ENCODE results near the gene HIF3A. TPM values are rescaled to one million over a fixed set of nuclear protein-coding genes. Genes with fewer than 3 reads are reported as not detected.
A peak's percentile ranks its signal among the peaks of the same experiment; 100 is the strongest.

HIF3A gene
- total and polyA plus RNA-seq, 2 experiments from 2014 or later, result 122 to 163 TPM

GRCh38 chr19:46390121-46390858 is 93.4 kb downstream of the HIF3A start:
- Histone ChIP-seq H3K27ac (no peak overlapping the region), H3K27me3 (no peaks in the 10 kb centered on the region), H3K4me1 (ENCODE audit: low read depth) (no peaks in the 10 kb centered on the region), H3K9me3 (ENCODE audit: low read depth) (no peaks in the 10 kb centered on the region), H3K4me3 (no peak overlapping the region), H3K36me3 (peaks cover 33% of the 10 kb centered on the region)
- DNase-seq (ENCODE audit: low read depth in 1 of 2, low spot score in 1 of 2), result no peak
- TF ChIP-seq, protein P1, sequence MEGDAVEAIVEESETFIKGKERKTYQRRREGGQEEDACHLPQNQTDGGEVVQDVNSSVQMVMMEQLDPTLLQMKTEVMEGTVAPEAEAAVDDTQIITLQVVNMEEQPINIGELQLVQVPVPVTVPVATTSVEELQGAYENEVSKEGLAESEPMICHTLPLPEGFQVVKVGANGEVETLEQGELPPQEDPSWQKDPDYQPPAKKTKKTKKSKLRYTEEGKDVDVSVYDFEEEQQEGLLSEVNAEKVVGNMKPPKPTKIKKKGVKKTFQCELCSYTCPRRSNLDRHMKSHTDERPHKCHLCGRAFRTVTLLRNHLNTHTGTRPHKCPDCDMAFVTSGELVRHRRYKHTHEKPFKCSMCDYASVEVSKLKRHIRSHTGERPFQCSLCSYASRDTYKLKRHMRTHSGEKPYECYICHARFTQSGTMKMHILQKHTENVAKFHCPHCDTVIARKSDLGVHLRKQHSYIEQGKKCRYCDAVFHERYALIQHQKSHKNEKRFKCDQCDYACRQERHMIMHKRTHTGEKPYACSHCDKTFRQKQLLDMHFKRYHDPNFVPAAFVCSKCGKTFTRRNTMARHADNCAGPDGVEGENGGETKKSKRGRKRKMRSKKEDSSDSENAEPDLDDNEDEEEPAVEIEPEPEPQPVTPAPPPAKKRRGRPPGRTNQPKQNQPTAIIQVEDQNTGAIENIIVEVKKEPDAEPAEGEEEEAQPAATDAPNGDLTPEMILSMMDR (IDR thresholded peaks at IDR 0.05; ENCODE audit: low read depth, low read length), result no peak

- Histone ChIP-seq H3K4me1 (ENCODE audit: low read depth) (no peaks in the 10 kb centered on the region), H3K4me3 (no peak overlapping the region), H3K9me3 (ENCODE audit: low read depth) (no peaks in the 10 kb centered on the region), H3K27me3 (no peaks in the 10 kb centered on the region), H3K27ac (peak overlapping the region; percentile 72), H3K36me3 (peaks cover 33% of the 10 kb centered on the region)
- no peak for DNase-seq (ENCODE audit: low read depth in 1 of 2, low spot score in 1 of 2)
- TF ChIP-seq, protein P1 (IDR thresholded peaks at IDR 0.05; ENCODE audit: low read depth, low read length), result no peak
Measured at GRCh38 chr19:46390866-46391265, 94.0 kb downstream of the HIF3A start.

DNA sequence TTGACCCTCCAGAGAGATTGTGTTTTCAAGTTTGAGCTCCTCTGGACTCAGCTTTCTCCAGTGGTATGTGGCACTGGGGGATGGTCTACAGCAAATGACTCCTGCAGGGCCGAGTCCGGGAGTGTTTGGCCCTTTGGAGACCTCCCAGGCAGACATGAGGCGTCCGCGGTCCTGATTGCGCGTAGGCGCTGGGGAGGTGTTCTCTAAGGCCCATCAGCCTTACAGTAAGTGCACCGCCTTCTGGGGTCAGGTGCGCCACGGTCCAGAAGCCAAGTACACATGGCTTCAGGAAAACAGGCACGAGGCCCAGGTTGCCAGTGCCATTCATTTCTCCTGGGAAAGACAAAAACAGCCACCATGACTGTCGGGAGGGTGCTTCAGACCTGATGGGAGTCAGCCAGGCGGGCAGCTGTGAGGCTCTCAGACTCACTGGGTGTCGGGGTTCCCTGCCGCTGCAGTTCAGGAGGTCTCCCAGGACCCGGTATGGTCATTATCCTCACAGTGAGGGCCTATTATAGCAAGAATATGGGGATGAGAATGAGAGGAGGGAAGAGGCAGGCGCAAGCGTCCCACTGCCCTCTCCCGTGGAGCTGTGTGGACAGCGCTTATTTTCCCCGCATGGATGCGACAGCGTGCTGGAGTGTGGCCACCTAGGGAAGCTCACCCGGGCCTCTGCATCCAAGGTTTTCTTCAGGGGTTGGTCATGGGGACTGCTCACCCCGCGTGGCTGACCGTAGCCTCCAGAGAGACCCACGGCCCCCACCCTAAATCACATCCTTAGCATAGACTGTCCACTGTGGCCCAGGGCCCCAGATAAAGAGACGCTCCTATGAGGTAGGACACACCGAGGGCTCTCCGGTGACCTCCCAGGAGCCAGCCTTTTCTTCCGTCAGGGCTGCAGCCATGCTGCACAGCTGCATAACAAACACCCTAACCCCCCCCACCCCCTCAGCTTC is 94.7 kb downstream of the HIF3A start:
- H3K4me1 ChIP-seq (ENCODE audit: low read depth), result no peaks in the 10 kb centered on the region
- no peak for DNase-seq (ENCODE audit: low read depth in 1 of 2, low spot score in 1 of 2)
- TF ChIP-seq, protein P1 (IDR thresholded peaks at IDR 0.05; ENCODE audit: low read depth, low read length), result no peak
- H3K9me3 ChIP-seq (ENCODE audit: low read depth), result no peaks in the 10 kb centered on the region
- H3K4me3 ChIP-seq, result no peak overlapping the region
- peaks cover 33% of the 10 kb centered on the region for H3K36me3 ChIP-seq
- peak overlapping the region; percentile 72 for H3K27ac ChIP-seq
- no peaks in the 10 kb centered on the region for H3K27me3 ChIP-seq

DNA sequence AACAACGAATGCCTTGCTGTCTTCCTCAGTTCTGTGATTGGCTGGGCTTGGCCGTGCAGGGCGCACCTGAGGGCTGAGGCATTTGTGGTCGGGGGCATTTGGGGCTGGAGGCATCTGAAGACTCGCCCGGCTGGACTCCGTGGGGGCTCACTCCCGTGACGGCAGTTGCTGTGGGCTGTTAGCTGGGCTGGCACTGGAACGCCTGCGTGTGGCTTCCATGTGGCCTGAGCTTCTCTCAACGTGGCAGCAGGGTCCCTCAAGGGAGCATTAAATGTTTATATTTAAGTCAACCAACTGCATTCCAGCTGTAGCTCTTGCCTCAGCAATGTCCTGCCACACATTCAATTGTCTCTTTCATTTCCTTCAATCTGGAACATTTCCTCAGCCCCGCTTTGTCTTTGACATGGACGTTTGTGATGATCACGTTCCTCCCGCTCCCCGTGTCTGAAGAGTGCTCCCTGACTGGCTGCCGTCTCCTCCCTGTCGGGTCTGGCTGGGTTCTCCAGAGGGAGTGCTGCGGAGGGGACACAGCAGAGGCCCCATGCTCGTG is 95.5 kb downstream of the HIF3A start:
- peak overlapping the region; percentile 72 for H3K27ac ChIP-seq
- no peaks in the 10 kb centered on the region for H3K4me1 ChIP-seq (ENCODE audit: low read depth)
- TF ChIP-seq, protein P1 (IDR thresholded peaks at IDR 0.05; ENCODE audit: low read depth, low read length), result no peak

DNA sequence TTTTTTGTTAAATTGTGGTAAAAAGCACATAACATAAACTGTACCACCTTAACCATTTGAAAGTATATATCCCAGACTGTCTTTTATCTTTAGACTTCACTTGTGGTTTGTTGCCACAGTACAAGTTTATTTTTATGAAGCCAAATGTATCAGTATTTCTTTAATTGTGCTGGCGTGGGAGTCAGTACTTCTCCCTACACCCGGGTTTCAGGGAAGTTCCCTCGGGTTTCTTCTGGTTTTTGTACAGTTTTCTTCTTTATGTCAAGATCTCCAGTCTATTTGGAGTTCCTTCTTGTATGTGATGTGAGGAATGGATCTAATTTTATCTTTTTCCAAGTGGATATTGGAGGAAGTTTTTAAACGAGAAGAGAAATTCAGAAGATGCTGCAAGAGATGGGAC is 96.0 kb downstream of the HIF3A start:
- TF ChIP-seq, protein P1 (IDR thresholded peaks at IDR 0.05; ENCODE audit: low read depth, low read length), result no peak
- H3K4me1 ChIP-seq (ENCODE audit: low read depth), result no peaks in the 10 kb centered on the region
- peak in 1 of 2 donors; percentile 46 for DNase-seq (ENCODE audit: low read depth in 1 of 2, low spot score in 1 of 2)
- H3K27me3 ChIP-seq, result no peaks in the 10 kb centered on the region
- H3K36me3 ChIP-seq, result peaks cover 22% of the 10 kb centered on the region
- no peak overlapping the region for H3K4me3 ChIP-seq
- H3K9me3 ChIP-seq (ENCODE audit: low read depth), result no peaks in the 10 kb centered on the region
- H3K27ac ChIP-seq, result peak overlapping the region; percentile 72

More for the DNA sequence above, 95.5 kb downstream of the HIF3A start:
- peaks cover 27% of the 10 kb centered on the region for H3K36me3 ChIP-seq
- no peak overlapping the region for H3K4me3 ChIP-seq
- no peaks in the 10 kb centered on the region for H3K27me3 ChIP-seq
- H3K9me3 ChIP-seq (ENCODE audit: low read depth), result no peaks in the 10 kb centered on the region
- peak in 1 of 2 donors; percentile 73 for DNase-seq (ENCODE audit: low read depth in 1 of 2, low spot score in 1 of 2)

Measured in cardiac muscle cell (in vitro differentiated cells and primary cell).